GM10266 (cell line): Measurements from ENCODE around the gene FAM221B.

Experiments
- DNase-seq: peaks from one replicate; pipeline ENCODE4 v3.0.0; 2012; ENCODE audit errors: extremely low spot score
- CTCF ChIP-seq: IDR thresholded peaks from 2 replicates; pipeline ENCODE4 v1.5.1; 2012; ENCODE audit warnings: mild to moderate bottlenecking, low read depth; ENCODE audit not compliant: control insufficient read depth, insufficient read depth; ENCODE audit errors: missing control alignments

FAM221B gene

DNA sequence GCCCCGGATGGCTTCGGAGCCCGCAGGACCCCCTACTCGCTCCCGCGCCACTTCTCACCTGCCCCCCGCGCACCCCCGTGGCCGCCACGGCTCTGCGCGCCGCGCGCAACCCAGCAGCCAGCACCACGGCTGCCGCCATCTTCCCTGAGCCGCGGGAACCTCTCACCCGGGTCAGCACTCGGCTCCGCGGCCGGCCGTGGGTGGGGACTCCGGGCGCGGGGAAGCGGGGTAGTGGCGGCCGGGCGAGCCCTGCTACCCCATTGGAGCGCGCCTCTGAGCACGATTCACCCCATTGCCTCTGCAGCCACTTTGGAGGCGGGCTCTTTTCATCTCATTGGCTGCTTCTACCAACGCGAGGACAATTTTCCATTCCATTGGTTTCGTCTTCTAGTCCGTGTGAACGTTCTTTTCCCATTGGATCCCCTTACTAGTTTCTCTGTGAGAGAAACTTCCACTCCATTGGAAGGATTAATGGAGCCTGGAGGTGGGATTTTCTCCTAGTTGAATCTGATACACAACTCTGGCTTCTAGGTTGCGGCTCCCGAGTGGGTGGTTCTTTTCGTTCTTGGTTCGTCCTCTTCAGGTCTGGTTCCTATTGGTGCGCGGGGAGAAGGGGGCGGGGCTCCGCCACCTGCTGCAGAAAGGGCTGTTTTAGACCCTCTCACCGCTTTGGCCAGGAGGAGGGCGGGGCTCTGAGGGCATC is 13.5 kb downstream of the FAM221B start, which contains the start of gene HINT2:
HINT2 (minus strand) TSS at position 202 of the 703 bp plus-strand sequence; CDS start at position 139, 63 bp downstream.
- peak; percentile 96 for DNase-seq
- TF ChIP-seq CTCF, result no peak

DNA sequence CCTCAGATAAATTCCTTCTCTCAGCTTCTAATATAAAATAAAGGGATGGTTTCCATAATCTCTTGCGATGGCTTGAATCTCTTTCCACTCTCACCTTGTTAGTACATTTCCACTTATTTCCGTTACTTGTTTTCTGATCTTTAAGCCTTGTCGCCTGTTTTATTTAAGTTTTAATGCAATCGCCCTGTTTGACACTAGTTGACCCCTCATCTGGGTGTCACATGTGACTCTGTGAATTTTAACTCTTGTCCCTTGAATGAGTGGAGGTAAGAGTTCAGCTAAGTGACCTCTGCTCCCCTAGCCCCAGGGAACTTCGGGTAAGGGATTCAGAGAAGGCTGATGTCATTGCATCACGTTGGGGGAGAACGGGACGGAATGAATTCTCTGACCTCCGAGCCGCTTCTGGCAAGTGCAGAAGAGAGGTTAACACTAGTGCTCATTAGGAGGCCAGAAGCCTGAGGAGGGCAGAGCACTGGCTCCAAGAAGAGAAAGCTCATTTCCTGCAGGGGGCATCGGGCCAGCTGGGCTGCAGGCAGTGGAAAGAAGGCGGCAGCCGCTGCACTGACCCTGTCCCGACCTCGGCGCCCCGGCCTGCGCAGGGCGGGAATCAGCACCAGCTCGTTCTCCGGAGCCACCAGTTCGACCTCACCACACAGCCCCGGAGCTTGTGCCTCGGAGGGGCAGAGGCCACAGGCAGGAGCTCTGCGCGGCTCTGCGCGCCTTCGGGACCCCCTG is 14.3 kb downstream of the FAM221B start:
- peak; percentile 50 for DNase-seq
- peak; percentile 33 for TF ChIP-seq CTCF

GRCh38 chr9:35813434-35814105 is 15.0 kb downstream of the FAM221B start:
- no peak for DNase-seq

DNA sequence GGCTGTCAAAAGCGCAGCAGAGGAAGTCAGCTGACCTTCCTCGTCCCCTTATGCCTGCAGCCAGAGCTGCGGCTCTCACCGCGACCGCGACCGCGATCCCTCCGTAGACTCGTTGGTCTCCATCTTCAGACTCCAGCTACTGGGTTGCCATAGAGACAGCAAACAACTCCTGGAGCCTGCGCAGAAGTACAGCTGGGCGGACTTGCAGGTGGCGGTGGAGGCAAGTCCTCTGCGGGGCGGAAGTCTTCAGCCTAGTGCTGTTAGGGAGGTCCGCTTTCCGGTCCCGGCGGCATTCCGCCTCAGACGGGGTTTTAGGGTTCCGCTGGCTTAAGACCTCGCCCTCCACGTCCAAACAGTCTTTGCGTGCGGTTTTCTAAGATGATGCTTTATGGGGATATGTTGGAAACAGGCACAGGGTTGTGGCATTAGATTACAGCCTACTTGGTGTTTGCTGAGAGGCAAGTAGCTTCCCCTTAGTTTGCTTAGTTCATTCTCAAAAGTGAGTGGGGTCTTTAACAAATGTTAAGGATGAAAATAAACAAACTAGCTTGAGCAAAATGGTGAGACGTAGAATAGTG is 16.4 kb downstream of the FAM221B start, which contains the start of gene SPAG8:
SPAG8 (minus strand) TSS at position 238 of the 578 bp plus-strand sequence; CDS start at position 123, 115 bp downstream.
- TF ChIP-seq CTCF, result no peak
- DNase-seq, result peak; percentile 94

More at GRCh38 chr9:35813434-35814105, 15.0 kb downstream of the FAM221B start:
- TF ChIP-seq CTCF, result peak; percentile 31

- no peak for TF ChIP-seq CTCF
- DNase-seq, result no peak
Observed at GRCh38 chr9:35811381-35812024, 17.0 kb downstream of the FAM221B start.

DNA sequence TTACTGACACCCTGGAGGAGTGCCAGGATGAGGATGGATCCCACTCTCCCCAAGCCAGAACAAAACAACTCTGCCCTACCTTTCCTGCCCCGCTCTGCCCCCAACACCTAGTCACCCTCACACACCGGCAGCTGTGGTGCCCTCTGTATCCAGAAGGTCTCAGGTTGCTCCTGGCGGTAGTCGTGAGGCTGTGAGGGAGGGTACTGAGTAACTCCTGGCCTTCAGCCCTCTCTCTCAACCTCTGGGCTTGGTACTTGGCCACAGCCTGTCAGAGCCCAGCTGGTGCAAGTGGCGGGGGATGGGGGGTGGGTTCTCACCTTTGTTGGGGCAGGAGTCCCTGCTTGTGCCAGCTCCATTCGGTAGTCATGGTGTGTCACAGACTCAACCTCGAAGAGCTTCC is 18.4 kb downstream of the FAM221B start:
- no peak for TF ChIP-seq CTCF
- DNase-seq, result no peak
